GM19099 (cell line): ENCODE results near the gene SLC25A26.

Experiments used
- POLR2A ChIP-seq: IDR thresholded peaks from 3 replicates; pipeline ENCODE4 v1.6.1; 2011; ENCODE audit warnings: low read depth; ENCODE audit not compliant: insufficient read length; ENCODE audit errors: extremely low read depth

SLC25A26 gene

DNA sequence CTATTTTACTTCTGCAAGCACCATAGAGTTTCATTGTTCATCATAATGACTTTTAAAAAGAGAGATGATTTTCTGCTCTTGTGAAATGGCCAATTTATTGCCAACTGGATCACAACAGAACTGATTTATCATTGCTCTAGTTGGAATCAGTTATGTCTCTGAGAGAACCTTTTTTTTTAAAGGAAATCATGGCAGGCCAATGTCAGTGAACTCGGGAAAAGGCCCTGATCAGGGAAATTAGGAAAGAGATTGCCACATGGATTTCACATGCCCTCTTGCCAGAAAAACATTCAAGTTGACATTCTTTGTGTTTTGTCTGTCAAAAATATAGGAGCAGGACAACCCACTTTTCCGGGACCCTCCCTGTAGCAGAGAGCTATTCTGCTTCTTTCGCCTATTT, 12.6 kb upstream of the SLC25A26 start:
- no peak for TF ChIP-seq POLR2A

DNA sequence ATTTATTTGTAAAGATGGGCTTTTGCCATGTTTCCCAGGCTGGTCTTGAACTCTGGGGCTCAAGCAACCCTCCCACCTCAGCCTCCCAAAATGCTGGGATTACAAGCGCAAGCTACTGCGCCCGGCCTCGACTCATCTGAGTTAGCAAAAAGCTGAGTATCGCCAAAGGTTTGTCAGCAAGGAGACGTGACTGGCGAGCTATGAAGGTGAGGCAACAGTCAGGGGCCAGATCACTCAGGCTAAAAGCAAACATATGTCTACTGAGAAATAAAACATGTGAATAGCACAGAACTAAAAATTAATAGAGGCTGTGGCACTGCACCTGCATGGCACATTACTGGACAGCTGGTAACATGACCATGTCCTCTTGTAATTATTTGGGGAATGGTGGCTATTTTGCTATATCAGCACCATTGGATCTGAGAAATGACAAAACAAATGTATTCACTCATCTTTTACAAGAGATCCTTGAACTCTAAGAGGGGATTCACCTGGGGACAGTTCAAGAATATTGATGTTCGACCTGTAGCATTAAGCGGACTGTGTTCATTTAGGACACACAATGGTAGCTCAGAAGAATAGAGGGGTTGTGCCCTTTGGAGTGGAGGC, 10.0 kb upstream of the SLC25A26 start:
- no peak for TF ChIP-seq POLR2A

DNA sequence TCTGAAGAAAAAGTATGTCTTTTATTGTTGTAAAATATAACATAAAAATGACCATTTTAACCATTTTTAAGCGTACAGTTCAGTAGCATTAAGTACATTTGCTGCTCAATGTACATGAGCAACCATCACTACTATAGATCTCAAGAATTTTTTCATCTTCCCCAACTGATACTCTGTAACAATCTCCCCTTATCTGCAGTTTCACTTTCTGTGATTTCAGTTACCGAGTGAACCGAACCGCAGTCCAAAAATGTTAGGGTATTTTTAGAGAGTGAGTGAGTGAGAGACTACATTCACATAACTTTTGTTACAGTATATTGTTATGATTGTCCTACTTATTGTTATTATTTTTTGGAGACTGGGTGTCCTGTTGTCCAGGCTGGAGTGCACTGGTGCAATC, 9.0 kb upstream of the SLC25A26 start:
- TF ChIP-seq POLR2A = no peak

DNA sequence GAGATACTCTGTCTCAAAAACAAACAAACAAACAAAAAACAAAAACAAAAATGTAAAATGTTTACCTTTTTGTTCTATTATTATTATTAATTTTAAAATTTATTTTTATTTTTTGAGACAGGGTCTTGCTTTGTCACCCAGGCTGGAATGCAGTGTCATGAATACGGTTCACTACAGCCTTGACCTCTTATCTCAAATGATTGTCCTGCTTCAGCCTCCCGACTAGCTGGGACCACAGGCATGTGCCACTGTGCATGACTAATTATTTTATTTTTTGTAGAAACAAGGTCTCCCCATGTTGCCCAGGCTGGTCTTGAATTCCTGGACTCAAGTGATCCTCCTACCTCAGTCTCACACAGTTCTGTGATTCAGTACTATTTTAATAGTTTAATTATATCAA, 5.7 kb upstream of the SLC25A26 start:
- no peak for TF ChIP-seq POLR2A

DNA sequence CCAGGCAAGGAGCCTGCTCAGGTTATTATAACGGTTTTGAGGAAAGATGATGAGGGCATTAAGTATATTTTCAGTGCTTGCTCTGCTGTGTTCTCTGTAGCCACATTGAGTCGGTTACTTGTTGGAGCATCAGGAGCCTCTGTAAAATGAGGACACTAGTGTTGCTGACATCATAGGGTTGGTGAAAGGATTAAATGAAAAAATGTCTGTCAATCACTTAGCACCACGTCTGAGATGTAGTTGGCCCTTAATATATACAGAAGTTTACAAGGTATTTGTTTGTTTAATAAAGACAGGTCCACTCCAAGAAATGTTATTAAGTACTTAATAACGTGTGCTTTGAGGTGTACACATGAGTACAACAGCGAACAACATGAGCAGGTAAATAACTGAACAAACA, 735 bp upstream of the SLC25A26 start:
- no peak for TF ChIP-seq POLR2A

DNA sequence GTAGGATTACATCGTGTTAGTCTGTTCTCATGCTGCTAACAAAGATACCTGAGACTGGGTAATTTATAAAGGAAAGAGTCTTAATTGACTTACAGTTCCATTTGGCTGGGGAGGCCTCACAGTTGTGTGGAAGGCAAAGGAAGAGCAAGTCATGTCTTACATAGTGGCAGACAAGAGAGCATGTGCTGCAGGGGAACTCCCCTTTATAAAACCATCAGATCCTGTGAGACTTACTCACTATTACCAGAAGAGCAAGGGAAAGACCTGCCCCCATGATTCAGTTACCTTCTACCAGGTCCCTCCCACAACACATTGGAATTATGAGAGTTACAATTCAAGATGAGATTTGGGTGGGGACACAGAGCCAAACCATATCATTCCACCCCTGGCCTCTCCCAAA, 3.4 kb downstream of the SLC25A26 start:
- TF ChIP-seq POLR2A = no peak

- TF ChIP-seq POLR2A = no peak
Measured at GRCh38 chr3:66227051-66227450, 6.2 kb downstream of the SLC25A26 start.

DNA sequence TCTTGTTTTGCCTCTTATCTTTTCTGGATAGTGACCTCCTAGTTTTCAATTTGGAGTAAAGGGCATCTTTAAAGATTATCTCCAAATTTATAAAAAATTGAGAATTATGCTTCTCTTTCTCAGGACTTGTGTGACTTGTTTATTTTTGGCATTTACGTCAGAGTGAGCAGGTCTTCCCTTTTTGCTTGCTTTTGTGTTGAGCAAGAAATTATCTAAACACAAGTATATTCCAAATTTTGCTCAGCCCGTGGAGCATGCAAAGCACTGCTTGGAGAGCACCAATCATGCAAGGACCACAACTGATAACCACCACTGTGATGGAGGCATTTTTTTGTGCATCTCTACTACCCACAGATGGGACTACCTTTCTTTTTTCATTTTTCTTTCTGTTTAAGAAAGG, 7.1 kb downstream of the SLC25A26 start:
- no peak for TF ChIP-seq POLR2A

DNA sequence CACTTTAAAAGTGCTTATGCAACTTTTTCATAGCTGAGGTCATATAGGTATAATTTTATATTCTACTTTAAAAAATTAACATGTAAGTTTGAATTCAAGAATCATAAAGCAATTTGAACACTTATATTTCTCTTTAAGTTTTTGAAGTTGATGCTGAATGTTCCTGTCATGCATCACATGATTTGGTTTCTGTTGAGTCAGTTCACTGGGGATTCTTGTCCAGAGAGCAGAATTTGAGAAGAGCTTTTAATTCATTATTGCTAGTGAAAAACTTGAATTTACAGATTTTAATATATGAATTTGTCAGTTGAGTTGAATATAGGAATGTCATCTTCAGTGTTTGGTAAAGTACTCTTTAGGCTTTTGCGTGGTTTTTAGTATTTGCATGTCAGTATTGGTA, 7.9 kb downstream of the SLC25A26 start:
- no peak for TF ChIP-seq POLR2A

GRCh38 chr3:66229931-66230330, 9.1 kb downstream of the SLC25A26 start:
- TF ChIP-seq POLR2A = no peak

- TF ChIP-seq POLR2A = no peak
Measured at GRCh38 chr3:66233033-66233432, 12.2 kb downstream of the SLC25A26 start.

DNA sequence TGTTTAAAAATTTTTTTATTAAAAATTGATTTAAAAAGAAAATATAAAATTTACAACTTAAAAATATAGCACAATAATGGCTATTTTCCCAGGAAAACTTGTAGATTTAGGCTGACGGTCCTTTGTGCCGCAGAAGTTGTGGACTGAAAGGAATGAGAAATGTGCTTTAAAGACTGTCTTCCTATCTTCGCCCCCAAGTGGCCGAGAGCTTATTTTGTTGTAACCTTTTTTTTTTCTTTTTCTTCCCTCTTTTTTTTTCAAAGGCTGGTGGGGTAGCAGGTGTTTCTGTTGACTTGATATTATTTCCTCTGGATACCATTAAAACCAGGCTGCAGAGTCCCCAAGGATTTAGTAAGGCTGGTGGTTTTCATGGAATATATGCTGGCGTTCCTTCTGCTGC, 15.5 kb downstream of the SLC25A26 start:
- TF ChIP-seq POLR2A = no peak

DNA sequence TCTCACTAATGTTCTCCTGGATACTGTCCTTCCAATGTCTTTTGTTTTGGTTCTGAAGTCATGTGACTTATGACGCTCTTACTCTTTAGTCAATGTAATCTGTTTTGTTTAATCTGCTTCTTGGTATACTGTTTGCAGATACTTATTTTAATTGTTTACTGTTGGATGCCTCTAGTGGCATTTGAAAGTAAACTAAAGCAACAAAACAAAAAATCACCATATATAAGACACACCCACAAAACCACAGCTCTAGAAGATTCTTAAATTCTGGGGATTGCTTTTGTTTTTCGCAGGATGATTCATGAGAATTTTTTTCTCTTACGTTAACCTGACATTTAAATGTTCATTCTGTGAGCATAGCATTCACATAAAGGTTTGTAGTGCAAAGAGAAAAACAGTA, 16.8 kb downstream of the SLC25A26 start:
- no peak for TF ChIP-seq POLR2A

DNA sequence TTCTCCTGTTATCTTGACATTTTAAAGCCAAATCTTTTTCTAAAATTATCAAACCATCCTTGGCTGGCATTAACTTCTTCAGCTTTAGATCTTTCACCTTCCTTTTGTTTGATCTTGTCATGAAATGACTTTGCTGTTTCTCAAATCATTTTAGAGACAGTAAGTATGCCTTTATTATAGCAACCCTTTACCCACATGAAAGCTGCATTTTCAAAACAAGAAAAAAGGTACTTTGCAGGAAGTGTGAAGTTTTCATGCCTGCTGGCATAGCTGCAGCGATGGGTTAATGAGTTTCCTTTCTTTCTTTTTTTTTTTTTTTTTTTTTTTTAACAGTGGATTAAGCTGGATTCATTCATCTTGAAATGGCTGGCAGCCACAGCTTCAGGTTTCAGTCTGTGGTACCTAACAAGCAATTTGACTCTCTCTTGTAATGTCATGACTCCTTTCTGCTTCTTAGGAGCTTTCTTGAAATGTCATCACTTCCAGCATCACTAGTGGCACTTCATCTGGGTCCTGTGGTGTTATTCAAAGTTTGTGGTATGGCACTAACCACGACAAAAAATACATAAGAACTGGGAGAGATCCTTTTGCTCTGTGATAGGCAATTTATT, 18.8 kb downstream of the SLC25A26 start:
- TF ChIP-seq POLR2A = no peak

- no peak for TF ChIP-seq POLR2A
Measured at GRCh38 chr3:66241466-66241865, 20.7 kb downstream of the SLC25A26 start.

DNA sequence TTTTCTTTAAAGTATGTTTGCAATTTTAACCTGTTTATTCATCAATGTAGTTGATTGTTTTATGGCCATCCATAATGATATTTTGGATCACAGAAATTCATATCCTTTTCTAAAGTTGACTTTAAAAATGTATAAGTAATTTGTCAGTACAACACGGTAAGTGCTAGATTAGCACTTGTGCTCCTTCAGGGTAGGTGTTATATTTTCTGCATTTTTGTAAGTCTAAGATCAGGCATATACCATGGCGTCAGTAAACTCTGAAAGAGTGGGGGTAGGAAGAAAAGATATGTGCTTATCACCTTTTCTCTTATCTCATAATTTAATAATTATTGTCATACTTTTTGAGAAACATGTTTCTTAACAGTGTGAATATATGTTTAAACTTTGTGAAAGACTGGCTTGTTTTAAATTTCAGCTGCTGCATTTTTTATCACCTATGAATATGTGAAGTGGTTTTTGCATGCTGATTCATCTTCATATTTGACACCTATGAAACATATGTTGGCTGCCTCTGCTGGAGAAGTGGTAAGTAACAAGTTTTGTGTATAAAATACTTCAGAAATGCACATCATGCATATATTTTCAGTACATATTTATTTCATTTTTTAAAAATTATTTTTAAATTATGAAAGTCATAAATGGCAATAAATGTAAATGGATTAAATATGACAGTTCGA, 22.1 kb downstream of the SLC25A26 start:
- no peak for TF ChIP-seq POLR2A

GRCh38 chr3:66248641-66249040, 27.8 kb downstream of the SLC25A26 start:
- TF ChIP-seq POLR2A = no peak
